Coronary artery (tissue), 2 donors: ENCODE data around the gene CHST10.
"Not testable (repeated sequence)": the region's sequence is repeated elsewhere in the genome, so short reads cannot be mapped to it uniquely, and the experiment has no call there.

ENCODE experiments used
- DNase-seq: peaks from one replicate; pipeline ENCODE4 v3.0.0-alpha.2; 2017; ENCODE audit warnings: low spot score
- H3K27ac ChIP-seq, 2 donors: fragments of 200-600 bp; sonication (generic); one replicate each; pipeline ENCODE4 v1.5.1; 2016 to 2019
- H3K4me3 ChIP-seq: fragments of 200-600 bp; sonication (generic); 2 replicates; pipeline ENCODE4 v1.5.1; 2016; ENCODE audit warnings: mild to moderate bottlenecking, moderate library complexity
- CTCF ChIP-seq: fragments of 200-600 bp; sonication (generic); IDR thresholded peaks from one replicate; pipeline ENCODE4 v1.5.1; 2019; ENCODE audit warnings: antibody characterized with exemption

CHST10 gene

GRCh38 chr2:100416935-100417710, at the start of gene CHST10:
CHST10 (minus strand) TSS chr2:100417668; CDS start chr2:100406675, 10,993 bp downstream.
- no peak for DNase-seq

GRCh38 chr2:100460904-100461530, 43.5 kb upstream of the CHST10 start:
- Histone ChIP-seq H3K27ac (no peak overlapping the region), H3K4me3 (no peak overlapping the region)
- TF ChIP-seq CTCF, result no peak
- no peak for DNase-seq

More at GRCh38 chr2:100416935-100417710, at the start of gene CHST10:
- peak within 1 kb of the TSS; percentile 82 for H3K4me3 ChIP-seq
- TF ChIP-seq CTCF, result no peak
- peak within 1 kb of the TSS; percentile 60 to 79 for H3K27ac ChIP-seq

- H3K27ac ChIP-seq, DNase-seq: not testable (repeated sequence)
Measured at GRCh38 chr2:100456357-100456756, 38.9 kb upstream of the CHST10 start.

GRCh38 chr2:100453853-100454252, 36.4 kb upstream of the CHST10 start:
- TF ChIP-seq CTCF, result no peak
- H3K4me3 ChIP-seq, result no peak overlapping the region
- H3K27ac ChIP-seq, result no peak overlapping the region
- DNase-seq, result no peak

More at GRCh38 chr2:100456357-100456756, 38.9 kb upstream of the CHST10 start:
- H3K4me3 ChIP-seq, result not testable (repeated sequence)

GRCh38 chr2:100451734-100452133, 34.3 kb upstream of the CHST10 start:
- TF ChIP-seq CTCF, result no peak
- no peak overlapping the region for H3K4me3 ChIP-seq
- H3K27ac ChIP-seq, result no peak overlapping the region
- DNase-seq, result no peak

GRCh38 chr2:100451092-100451491, 33.6 kb upstream of the CHST10 start:
- no peak for TF ChIP-seq CTCF
- H3K4me3 ChIP-seq, result no peak overlapping the region
- no peak for DNase-seq
- no peak overlapping the region for H3K27ac ChIP-seq

- Histone ChIP-seq H3K4me3 (no peak overlapping the region), H3K27ac (no peak overlapping the region)
- TF ChIP-seq CTCF, result no peak
- no peak for DNase-seq
Measured at GRCh38 chr2:100446696-100447095, 29.2 kb upstream of the CHST10 start.
